ENCODE results near the gene GTF3C1. TPM values are rescaled to one million over a fixed set of nuclear protein-coding genes. Genes with fewer than 3 reads are reported as not detected.
A peak's percentile ranks its signal among the peaks of the same experiment; 100 is the strongest.

GTF3C1 gene
- total and polyA plus RNA-seq, 10 donors: 28.8 to 68.6 (median 57.1) TPM

DNA sequence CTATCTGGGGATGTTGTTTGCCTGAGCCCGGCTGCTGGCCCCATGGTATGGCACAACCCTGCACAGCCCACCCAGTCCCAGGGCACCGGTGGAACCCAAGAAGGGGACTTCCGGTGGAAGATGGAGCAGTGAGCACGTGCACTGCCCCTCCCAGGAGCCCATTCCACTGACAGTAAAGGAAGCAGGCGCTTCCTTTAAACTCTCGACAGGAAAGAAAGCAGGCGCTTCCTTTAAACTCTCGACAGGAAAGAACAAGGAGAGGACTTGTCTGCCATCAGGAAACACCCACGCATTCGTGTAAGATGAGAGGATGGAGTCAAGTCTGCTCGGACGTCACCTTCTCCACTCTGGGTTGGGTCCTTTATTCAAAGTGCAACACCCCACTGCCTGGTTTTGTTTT lies 94.0 kb downstream of the GTF3C1 start:
- intact Hi-C loops (cut with DNase I; ENCODE audit: low total_unique reads): loop anchor here (5.0 to 10.0 kb wide), 3 partner anchors 81 to 298 kb away; no protein-coding TSS in a partner anchor
- H3K4me3 ChIP-seq: no peak overlapping the region
- peaks cover 11 to 45% (median 30%) of the 10 kb centered on the region in 6 donors for H3K4me1 ChIP-seq
- no peak for DNase-seq
- H3K27me3 ChIP-seq (replicated peaks in 1 of 7): peaks cover 0 to 9% (median 0%) of the 10 kb centered on the region in 7 donors
- H3K27ac ChIP-seq: no peak overlapping the region
- TF ChIP-seq, protein P1, sequence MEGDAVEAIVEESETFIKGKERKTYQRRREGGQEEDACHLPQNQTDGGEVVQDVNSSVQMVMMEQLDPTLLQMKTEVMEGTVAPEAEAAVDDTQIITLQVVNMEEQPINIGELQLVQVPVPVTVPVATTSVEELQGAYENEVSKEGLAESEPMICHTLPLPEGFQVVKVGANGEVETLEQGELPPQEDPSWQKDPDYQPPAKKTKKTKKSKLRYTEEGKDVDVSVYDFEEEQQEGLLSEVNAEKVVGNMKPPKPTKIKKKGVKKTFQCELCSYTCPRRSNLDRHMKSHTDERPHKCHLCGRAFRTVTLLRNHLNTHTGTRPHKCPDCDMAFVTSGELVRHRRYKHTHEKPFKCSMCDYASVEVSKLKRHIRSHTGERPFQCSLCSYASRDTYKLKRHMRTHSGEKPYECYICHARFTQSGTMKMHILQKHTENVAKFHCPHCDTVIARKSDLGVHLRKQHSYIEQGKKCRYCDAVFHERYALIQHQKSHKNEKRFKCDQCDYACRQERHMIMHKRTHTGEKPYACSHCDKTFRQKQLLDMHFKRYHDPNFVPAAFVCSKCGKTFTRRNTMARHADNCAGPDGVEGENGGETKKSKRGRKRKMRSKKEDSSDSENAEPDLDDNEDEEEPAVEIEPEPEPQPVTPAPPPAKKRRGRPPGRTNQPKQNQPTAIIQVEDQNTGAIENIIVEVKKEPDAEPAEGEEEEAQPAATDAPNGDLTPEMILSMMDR (IDR thresholded peaks at IDR 0.05 in 8 of 11, conservative IDR thresholded peaks at IDR 0.05 in 3 of 11): no peak
- TF ChIP-seq POLR2A (IDR thresholded peaks at IDR 0.05) (no peak), POLR2AphosphoS5 (IDR thresholded peaks at IDR 0.05) (peak in 1 of 3 donors; percentile 18)
- WGBS, 5 donors: 6 to 10% (median 7%) methylated on average over 10 to 12 of the region's 12 CpGs
- H3K36me3 ChIP-seq: peaks cover 0 to 19% (median 8%) of the 10 kb centered on the region in 6 donors
- H3K9me3 ChIP-seq: peaks cover 0 to 6% (median 0%) of the 10 kb centered on the region in 8 donors

DNA sequence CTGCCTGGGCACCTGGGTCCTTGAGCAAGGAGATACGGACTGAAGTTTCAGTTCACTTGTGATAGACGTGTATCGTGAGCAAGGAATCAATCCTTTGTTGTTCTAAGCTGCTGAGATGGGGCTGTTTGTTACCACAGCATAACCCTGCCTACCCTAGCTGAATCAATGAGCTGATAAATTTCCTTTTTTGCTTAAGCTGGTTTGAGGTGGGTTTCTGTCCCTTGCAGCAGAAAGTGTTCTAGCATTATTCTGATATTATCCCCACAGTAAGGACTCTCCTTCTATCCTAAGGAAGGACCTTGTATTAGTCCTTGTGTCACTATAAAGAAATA lies 96.3 kb downstream of the GTF3C1 start:
- intact Hi-C loops (cut with DNase I; ENCODE audit: low total_unique reads): loop anchor here (10.0 kb wide), 2 partner anchors 79 to 219 kb away; no protein-coding TSS in a partner anchor
- WGBS, 5 donors: 52 to 85% (median 71%) methylated on average over 3 of the region's 3 CpGs
- peaks cover 0 to 7% (median 0%) of the 10 kb centered on the region in 6 donors for H3K36me3 ChIP-seq
- TF ChIP-seq, protein P1 (IDR thresholded peaks at IDR 0.05 in 8 of 11, conservative IDR thresholded peaks at IDR 0.05 in 3 of 11): no peak
- TF ChIP-seq POLR2AphosphoS5 (IDR thresholded peaks at IDR 0.05): no peak
- TF ChIP-seq POLR2A (IDR thresholded peaks at IDR 0.05): no peak
- no peak overlapping the region for H3K27ac ChIP-seq
- peaks cover 0 to 31% (median 10%) of the 10 kb centered on the region in 7 donors for H3K27me3 ChIP-seq (replicated peaks in 1 of 7)
- H3K4me3 ChIP-seq: no peak overlapping the region
- peaks cover 20 to 65% (median 52%) of the 10 kb centered on the region in 6 donors for H3K4me1 ChIP-seq
- no peak for DNase-seq
- peaks cover 0 to 6% (median 0%) of the 10 kb centered on the region in 8 donors for H3K9me3 ChIP-seq

DNA sequence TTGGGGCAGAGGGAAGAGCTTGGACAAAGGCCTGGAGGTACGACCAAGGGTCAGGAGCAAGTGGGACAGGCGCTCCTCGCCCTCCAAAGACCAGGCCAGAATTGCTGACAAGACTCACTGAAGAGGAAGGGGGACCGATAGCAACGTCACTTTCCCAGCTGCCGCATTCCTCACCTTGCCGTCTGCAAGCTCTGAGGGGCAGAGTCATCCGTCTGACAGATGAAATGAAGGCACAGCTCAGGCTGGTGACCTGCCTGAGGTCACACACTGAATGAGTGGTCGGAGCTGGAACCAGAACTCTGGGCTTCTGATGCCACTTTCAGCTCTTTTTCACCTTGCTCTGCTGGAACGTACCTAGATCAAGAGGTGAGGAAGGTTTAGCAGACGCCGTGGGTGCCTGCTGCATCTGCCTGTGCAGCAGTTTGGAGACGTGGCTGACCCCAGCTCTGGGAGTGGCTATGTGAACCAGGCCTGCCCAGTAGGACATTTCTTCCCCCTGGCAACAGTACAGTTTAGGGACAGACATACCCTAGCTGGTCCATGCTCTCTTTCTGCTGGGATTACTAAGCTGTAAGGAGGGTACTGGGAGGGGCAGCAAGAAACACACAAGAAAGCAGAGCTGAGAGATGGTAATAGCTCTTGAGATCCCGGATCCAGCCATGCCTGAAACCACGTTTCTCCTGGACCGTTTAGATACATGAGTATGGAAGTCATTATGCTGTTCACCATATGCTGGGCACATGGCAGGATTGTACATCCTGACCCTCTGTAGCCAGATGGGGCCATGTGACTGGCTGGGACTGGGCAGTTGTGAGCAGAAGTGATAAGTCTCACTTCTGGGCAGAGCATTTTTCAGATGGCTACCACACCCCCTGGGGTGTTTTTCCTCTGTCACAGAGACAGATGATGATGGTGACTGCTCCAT lies 96.9 kb downstream of the GTF3C1 start:
- Histone ChIP-seq H3K4me3 (no peak overlapping the region), H3K36me3 (peaks cover 0 to 14% (median 0%) of the 10 kb centered on the region in 6 donors), H3K27ac (no peak overlapping the region), H3K4me1 (peaks cover 20 to 71% (median 54%) of the 10 kb centered on the region in 6 donors), H3K27me3 (replicated peaks in 1 of 7) (peaks cover 0 to 32% (median 10%) of the 10 kb centered on the region in 7 donors), H3K9me3 (peaks cover 0 to 6% (median 0%) of the 10 kb centered on the region in 8 donors)
- TF ChIP-seq POLR2AphosphoS5 (IDR thresholded peaks at IDR 0.05) (peak in 1 of 3 donors; percentile 9), POLR2A (IDR thresholded peaks at IDR 0.05) (no peak)
- TF ChIP-seq, protein P1 (IDR thresholded peaks at IDR 0.05 in 8 of 11, conservative IDR thresholded peaks at IDR 0.05 in 3 of 11): no peak
- 79 to 89% (median 86%) methylated on average over 12 to 16 of the region's 16 CpGs for WGBS, 5 donors
- DNase-seq: no peak
- intact Hi-C loops (cut with DNase I; ENCODE audit: low total_unique reads): loop anchor here (10.0 kb wide), 2 partner anchors 78 to 218 kb away; no protein-coding TSS in a partner anchor

DNA sequence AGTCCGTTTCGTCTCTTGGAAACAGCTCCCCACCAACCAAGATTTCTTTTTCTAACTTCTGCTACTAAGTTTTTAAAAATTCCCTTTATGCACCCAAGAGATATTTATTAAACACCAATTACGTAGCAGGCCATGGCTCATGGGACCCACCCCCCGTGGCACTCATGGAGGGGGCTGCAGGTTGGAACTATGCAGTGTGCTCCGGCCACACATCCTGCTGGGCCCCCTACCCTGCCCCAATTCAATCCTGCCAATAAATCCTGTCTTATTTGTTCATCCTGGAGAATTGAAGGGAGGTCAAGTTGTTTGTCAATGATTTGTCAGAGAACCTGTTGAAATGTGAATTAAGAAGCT lies 99.5 kb downstream of the GTF3C1 start:
- no peak for TF ChIP-seq POLR2A (IDR thresholded peaks at IDR 0.05)
- TF ChIP-seq, protein P1 (IDR thresholded peaks at IDR 0.05 in 8 of 11, conservative IDR thresholded peaks at IDR 0.05 in 3 of 11): no peak
- TF ChIP-seq POLR2AphosphoS5 (IDR thresholded peaks at IDR 0.05): no peak
- intact Hi-C loops (cut with DNase I; ENCODE audit: low total_unique reads): loop anchor here (10.0 kb wide), 2 partner anchors 75 to 215 kb away; no protein-coding TSS in a partner anchor
- Histone ChIP-seq H3K36me3 (peaks cover 0 to 35% (median 7%) of the 10 kb centered on the region in 6 donors), H3K4me1 (peaks cover 15 to 74% (median 48%) of the 10 kb centered on the region in 6 donors), H3K4me3 (peak overlapping the region in 1 of 8 donors; percentile 46), H3K9me3 (peaks cover 0 to 10% (median under 1%) of the 10 kb centered on the region in 8 donors), H3K27ac (peak overlapping the region in 5 of 8 donors; percentile 59 to 86 (median 64)), H3K27me3 (replicated peaks in 1 of 7) (peaks cover 0 to 32% (median 10%) of the 10 kb centered on the region in 7 donors)
- WGBS, 5 donors: 5 to 19% (median 7%) methylated on average over 5 of the region's 5 CpGs
- DNase-seq: no peak
